ENCODE data around the gene CHID1. TPM values are rescaled to one million over a fixed set of nuclear protein-coding genes. Genes with fewer than 3 reads are reported as not detected.

The CHID1 gene
- total and polyA plus RNA-seq, 2 of the 8 experiments (the other 6 are each of a cell fraction or from before 2014, with no cell fraction given): 81.2 to 88.5 TPM

DNA sequence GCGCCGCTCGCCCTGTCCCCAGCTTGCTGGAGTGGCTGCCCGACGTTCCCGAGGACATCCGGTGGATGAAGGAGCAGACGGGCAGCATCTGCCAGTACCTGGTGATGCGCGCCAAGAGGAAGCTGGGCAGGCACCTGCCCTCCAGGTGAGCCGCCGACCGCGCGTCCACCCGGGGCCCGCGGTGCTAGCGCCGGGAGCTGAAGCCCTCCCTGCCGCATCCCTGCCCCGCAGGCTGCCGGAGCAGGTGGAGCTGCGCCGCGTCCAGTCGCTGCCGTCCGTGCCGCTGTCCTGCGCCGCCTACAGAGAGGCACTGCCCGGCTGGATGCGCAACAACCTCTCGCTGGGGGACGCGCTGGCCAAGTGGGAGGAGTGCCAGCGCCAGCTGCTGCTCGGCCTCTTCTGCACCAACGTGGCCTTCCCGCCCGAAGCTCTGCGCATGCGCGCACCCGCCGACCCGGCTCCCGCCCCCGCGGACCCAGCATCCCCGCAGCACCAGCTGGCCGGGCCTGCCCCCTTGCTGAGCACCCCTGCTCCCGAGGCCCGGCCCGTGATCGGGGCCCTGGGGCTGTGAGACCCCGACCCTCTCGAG, 86.2 kb downstream of the CHID1 start (continued):
- TF ChIP-seq CEBPB (IDR thresholded peaks at IDR 0.05; ENCODE audit: low read depth, low read length) (no peak), SP2 (IDR thresholded peaks at IDR 0.05; ENCODE audit: low read length) (no peak), SP4 (IDR thresholded peaks at IDR 0.05; ENCODE audit: low read length) (no peak), TEAD4 (IDR thresholded peaks at IDR 0.05; ENCODE audit: low read depth, low read length) (no peak), CHD1 (IDR thresholded peaks at IDR 0.05; ENCODE audit: low read depth, low read length) (no peak), NRF1 (IDR thresholded peaks at IDR 0.05; ENCODE audit: low read depth, low read length) (no peak), RXRA (IDR thresholded peaks at IDR 0.05; ENCODE audit: insufficient read depth, low read depth, low read length) (no peak)
- TF ChIP-seq, protein P1, sequence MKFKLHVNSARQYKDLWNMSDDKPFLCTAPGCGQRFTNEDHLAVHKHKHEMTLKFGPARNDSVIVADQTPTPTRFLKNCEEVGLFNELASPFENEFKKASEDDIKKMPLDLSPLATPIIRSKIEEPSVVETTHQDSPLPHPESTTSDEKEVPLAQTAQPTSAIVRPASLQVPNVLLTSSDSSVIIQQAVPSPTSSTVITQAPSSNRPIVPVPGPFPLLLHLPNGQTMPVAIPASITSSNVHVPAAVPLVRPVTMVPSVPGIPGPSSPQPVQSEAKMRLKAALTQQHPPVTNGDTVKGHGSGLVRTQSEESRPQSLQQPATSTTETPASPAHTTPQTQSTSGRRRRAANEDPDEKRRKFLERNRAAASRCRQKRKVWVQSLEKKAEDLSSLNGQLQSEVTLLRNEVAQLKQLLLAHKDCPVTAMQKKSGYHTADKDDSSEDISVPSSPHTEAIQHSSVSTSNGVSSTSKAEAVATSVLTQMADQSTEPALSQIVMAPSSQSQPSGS (IDR thresholded peaks at IDR 0.05; ENCODE audit: low read length): no peak
- TF ChIP-seq, protein P2, sequence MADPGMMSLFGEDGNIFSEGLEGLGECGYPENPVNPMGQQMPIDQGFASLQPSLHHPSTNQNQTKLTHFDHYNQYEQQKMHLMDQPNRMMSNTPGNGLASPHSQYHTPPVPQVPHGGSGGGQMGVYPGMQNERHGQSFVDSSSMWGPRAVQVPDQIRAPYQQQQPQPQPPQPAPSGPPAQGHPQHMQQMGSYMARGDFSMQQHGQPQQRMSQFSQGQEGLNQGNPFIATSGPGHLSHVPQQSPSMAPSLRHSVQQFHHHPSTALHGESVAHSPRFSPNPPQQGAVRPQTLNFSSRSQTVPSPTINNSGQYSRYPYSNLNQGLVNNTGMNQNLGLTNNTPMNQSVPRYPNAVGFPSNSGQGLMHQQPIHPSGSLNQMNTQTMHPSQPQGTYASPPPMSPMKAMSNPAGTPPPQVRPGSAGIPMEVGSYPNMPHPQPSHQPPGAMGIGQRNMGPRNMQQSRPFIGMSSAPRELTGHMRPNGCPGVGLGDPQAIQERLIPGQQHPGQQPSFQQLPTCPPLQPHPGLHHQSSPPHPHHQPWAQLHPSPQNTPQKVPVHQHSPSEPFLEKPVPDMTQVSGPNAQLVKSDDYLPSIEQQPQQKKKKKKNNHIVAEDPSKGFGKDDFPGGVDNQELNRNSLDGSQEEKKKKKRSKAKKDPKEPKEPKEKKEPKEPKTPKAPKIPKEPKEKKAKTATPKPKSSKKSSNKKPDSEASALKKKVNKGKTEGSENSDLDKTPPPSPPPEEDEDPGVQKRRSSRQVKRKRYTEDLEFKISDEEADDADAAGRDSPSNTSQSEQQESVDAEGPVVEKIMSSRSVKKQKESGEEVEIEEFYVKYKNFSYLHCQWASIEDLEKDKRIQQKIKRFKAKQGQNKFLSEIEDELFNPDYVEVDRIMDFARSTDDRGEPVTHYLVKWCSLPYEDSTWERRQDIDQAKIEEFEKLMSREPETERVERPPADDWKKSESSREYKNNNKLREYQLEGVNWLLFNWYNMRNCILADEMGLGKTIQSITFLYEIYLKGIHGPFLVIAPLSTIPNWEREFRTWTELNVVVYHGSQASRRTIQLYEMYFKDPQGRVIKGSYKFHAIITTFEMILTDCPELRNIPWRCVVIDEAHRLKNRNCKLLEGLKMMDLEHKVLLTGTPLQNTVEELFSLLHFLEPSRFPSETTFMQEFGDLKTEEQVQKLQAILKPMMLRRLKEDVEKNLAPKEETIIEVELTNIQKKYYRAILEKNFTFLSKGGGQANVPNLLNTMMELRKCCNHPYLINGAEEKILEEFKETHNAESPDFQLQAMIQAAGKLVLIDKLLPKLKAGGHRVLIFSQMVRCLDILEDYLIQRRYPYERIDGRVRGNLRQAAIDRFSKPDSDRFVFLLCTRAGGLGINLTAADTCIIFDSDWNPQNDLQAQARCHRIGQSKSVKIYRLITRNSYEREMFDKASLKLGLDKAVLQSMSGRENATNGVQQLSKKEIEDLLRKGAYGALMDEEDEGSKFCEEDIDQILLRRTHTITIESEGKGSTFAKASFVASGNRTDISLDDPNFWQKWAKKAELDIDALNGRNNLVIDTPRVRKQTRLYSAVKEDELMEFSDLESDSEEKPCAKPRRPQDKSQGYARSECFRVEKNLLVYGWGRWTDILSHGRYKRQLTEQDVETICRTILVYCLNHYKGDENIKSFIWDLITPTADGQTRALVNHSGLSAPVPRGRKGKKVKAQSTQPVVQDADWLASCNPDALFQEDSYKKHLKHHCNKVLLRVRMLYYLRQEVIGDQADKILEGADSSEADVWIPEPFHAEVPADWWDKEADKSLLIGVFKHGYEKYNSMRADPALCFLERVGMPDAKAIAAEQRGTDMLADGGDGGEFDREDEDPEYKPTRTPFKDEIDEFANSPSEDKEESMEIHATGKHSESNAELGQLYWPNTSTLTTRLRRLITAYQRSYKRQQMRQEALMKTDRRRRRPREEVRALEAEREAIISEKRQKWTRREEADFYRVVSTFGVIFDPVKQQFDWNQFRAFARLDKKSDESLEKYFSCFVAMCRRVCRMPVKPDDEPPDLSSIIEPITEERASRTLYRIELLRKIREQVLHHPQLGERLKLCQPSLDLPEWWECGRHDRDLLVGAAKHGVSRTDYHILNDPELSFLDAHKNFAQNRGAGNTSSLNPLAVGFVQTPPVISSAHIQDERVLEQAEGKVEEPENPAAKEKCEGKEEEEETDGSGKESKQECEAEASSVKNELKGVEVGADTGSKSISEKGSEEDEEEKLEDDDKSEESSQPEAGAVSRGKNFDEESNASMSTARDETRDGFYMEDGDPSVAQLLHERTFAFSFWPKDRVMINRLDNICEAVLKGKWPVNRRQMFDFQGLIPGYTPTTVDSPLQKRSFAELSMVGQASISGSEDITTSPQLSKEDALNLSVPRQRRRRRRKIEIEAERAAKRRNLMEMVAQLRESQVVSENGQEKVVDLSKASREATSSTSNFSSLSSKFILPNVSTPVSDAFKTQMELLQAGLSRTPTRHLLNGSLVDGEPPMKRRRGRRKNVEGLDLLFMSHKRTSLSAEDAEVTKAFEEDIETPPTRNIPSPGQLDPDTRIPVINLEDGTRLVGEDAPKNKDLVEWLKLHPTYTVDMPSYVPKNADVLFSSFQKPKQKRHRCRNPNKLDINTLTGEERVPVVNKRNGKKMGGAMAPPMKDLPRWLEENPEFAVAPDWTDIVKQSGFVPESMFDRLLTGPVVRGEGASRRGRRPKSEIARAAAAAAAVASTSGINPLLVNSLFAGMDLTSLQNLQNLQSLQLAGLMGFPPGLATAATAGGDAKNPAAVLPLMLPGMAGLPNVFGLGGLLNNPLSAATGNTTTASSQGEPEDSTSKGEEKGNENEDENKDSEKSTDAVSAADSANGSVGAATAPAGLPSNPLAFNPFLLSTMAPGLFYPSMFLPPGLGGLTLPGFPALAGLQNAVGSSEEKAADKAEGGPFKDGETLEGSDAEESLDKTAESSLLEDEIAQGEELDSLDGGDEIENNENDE (IDR thresholded peaks at IDR 0.05; ENCODE audit: insufficient replicate concordance, low read length): no peak
